GM12892 (cell line): ENCODE results near the gene ASB2.

Experiments used
- DNase-seq: peaks from one replicate; pipeline ENCODE4 v3.0.0; 2011; ENCODE audit not compliant: insufficient read length
- FAIRE-seq: peaks from 2 replicates; lab custom pipeline; 2011; peaks lifted over from hg19 to GRCh38; lab: Jason Lieb, UNC
- POLR2A ChIP-seq: IDR thresholded peaks from 2 replicates; pipeline ENCODE4 v1.6.1; 2011; ENCODE audit warnings: low read depth, low read length, control low read depth
- POLR2AphosphoS5 ChIP-seq: IDR thresholded peaks from 2 replicates; pipeline ENCODE4 v1.6.1; 2011; ENCODE audit warnings: low read depth, low read length, control low read depth
- TAF1 ChIP-seq: IDR thresholded peaks from 2 replicates; pipeline ENCODE4 v1.6.1; 2011; ENCODE audit warnings: low read depth, mild to moderate bottlenecking, control low read depth, low read length, borderline replicate concordance

ASB2 gene

DNA sequence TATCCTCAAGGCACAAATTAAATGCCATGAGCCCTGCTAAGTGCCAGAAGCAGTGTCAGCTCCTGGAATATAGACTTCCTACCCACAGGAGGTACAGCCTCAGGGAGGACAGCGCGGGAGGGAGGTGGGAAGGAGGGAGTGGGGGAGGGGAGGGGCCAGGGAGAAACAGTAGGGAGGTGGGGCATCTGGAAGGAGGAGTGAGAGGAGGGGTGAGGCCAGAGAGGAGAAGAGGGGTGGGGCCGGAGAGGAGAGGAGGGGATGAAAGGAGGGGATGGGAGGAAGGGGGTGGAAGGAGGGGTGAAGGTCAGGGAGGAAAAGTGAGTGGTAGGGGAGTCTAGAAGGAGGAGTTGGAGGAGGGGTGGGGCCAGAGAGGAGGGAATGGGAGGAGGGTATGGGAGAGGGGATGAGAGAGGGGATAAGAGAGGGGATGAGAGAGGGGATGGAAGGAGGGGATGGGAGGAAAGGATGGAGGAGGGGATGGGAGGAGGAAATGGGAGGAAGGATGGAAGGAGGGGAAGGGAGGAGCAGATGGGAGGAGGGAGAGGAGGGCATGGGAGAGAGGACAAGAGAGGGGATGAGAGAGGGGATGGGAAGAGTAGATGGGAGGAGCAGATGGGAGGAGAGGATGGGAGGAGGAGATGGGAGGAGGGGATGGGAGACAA lies 11.6 kb upstream of the ASB2 start:
- DNase-seq (no peak), FAIRE-seq (no peak)
- TF ChIP-seq POLR2AphosphoS5: no peak
- TF ChIP-seq TAF1: no peak
- TF ChIP-seq POLR2A: no peak

DNA sequence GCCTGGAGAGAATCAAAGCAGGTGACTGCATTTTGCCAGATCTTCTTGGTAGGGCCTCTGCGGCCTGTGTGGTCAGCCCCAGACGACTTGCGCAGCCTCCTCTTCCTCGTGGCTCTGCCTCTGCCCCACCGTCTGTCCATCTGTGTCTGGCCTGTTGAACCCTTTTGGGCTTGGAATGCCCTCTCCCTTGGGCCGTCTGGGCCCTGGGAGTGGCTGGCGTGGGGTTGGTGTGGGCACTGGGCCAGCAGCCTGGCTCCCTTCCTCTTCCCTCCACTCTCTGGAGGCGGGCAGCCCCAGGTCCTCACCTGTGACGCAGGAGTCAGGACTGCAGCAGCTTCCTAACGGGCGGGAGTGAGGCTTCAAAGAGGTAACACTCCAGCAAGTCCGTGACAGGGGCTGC lies 11.0 kb upstream of the ASB2 start:
- no peak for TF ChIP-seq TAF1
- no peak for TF ChIP-seq POLR2A
- TF ChIP-seq POLR2AphosphoS5: no peak
- FAIRE-seq (no peak), DNase-seq (no peak)

DNA sequence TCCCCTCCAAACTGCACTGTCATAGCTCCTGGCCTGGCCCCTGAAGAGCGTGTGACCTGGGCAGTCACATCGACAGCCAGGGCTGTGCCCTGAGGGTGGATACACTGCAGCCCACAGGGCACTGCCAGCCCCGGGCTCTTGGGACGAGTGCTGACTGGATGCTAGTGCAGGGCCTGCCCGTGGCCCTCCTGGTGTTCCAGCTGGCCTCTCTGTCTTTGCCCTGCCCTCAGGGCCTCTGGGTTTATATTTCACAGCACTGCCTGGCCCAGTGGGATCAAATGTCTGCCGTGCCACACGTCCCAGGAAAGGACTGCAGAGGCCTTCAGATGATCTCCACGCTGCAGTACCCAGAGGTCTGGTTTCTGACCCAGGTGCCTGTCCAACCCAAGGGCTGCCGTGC lies 10.6 kb upstream of the ASB2 start:
- DNase-seq (no peak), FAIRE-seq (no peak)
- TF ChIP-seq POLR2AphosphoS5 (no peak), POLR2A (no peak), TAF1 (no peak)

DNA sequence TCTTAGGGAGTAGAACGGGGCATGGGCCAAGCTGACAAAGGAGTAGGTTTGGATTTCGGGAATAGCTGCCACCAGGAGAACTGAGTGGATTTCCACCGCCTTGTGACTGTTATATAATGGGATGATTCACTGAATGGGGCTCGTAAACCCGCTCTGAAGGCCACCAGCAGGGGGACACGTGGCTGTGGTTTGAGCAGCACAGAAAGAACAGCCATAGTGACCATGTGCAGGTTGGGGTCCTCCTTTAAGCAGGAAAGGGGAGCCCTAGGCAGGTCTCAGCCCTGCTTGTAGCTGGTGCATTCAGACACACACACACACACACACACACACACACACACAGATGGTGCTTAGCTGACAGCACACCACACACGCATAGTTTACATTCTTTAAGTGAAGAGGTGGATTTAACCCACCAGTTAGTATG lies 8.6 kb upstream of the ASB2 start:
- DNase-seq (no peak), FAIRE-seq (peak; percentile 21)
- TF ChIP-seq POLR2AphosphoS5: no peak
- TF ChIP-seq POLR2A: no peak
- no peak for TF ChIP-seq TAF1

DNA sequence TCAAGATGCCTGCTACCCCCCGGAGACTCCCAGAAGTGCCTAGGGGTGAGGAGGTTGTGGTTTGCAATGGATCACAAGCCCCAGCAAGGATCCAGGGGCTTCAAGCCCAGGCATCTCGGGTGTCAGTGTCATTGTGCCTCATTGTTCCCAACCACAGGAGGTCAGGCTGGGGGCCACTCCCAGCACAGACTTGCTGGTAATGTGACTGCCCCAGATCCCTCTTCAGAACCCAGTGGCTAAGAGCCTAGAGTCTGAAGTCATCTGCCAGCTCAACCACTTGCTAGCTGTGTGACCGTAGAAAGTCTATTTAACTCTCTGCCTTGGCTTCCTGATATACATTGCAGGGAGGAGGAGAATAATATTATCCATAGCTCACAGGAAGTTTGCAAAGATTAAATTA lies 7.7 kb upstream of the ASB2 start:
- no peak for FAIRE-seq
- TF ChIP-seq POLR2AphosphoS5: no peak
- no peak for TF ChIP-seq POLR2A
- no peak for TF ChIP-seq TAF1
- DNase-seq: no peak

DNA sequence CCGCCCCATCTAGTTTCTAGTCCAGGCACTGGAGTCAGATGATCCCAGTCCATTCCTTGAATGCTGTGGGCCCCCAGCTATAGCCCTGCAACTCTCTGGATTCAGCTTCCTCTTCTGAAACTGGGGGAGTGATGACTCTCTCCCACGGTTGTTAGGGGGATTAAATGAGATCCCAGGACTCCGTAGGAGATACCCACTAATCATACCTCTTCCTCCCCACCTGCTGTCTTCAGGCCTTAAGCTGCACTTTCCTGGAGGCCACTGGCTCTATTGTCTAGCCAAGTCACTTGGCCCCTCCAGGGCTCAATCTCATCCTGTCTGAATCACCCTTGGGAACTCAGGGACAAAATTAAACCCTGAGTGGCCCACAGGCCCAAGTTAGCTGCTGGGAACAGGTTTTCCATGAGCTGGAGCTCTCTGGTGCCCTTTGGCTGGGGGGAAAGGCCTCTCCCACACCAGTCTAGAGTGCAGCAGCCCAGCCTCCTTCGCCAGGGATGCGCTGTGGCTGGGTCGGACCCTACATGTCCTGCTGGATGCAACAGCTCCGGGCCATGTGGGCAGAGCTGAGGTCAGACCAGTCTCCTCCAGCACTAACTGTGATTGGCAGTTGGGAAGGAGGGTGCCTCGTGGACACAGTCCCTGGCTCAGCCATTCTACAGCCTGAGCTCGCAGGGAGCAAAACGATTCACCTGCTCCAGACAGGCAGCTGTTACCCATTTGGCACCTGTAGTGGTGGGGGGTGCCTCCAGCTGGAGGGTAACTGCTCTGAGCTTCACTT lies 6.0 kb upstream of the ASB2 start:
- DNase-seq (no peak), FAIRE-seq (no peak)
- no peak for TF ChIP-seq TAF1
- no peak for TF ChIP-seq POLR2A
- no peak for TF ChIP-seq POLR2AphosphoS5

DNA sequence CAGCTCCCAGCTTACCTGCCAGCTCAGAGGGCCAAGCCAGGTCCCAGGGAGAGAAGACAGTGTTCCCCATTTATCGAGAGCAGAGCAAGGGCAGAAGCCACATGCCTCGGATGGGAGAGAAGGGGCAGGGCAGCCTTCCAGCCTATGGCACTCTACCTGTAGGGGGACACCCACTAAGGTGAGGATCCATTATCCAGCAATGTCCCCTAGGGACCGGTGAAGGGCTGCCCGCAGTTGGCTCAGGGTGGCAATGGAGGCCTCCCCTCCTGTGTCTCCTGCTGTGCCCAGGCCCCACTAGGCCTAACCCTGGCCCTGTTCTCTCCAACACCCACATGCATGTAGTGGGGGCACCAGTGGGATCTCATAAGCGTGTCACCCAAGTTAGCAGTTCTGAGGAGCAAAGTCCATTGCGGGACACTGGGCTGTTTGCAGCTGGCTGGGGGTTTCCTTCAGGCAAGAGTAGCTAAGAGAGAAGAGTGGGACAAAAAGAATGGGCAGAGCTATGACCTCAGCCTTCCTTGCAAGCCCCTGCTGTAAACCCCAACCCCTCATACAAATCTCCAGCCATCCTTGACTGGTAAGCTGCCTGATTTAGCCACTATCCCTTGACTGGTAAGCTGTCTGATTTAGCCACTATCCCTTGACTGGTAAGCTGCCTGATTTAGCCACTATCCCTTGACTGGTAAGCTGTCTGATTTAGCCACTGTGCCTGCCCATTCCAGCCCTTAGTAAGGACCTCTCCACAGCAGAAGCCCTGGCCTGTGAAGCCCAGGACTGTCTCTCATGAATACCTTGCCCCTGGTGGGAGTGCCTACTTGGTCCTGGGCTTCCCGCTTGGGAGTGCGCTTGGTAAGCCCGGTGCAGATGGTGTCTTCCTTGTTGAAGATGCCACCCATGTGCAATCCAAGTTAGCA lies 5.2 kb upstream of the ASB2 start:
- no peak for FAIRE-seq

DNA sequence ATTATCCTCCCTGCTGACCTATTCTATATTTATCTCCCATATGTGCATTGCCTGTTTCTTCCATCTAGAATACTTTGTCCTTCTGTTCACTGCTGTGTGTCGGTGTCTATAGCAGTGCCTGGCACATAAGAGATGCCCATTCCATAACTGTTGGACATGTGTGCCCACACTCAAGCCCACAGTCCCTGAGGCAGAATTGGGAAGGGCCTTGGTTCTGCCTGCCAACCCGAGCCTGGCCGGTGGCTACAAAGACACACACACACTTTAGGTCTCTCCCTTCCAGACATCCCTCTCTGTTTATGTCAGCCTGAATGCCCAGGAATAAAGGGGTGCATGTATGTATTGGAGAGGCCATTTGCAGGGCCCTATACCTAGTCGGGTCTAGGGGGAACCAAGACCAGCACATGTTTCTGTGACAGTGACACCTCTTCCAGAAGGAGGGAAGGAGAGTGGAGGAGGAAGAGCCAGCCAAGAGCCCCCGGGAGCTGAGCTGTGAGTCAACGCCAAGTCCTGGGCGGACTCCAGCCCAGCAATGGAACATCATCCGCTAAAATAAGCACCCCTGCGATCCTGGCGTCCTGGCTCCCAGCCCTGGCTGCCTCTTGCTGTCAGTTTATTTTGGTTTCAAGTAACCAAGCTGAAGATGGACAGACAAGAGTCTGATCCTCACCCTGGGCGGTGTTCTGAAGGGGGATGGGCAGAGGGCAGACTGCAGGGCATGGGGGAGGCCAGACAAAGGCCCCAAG lies 4.3 kb upstream of the ASB2 start:
- FAIRE-seq: peak; percentile 76
- no peak for TF ChIP-seq TAF1
- TF ChIP-seq POLR2AphosphoS5: no peak
- TF ChIP-seq POLR2A: no peak
- no peak for DNase-seq

More for the DNA sequence above, 5.2 kb upstream of the ASB2 start:
- DNase-seq: no peak
- no peak for TF ChIP-seq POLR2A
- TF ChIP-seq POLR2AphosphoS5: no peak
- no peak for TF ChIP-seq TAF1

DNA sequence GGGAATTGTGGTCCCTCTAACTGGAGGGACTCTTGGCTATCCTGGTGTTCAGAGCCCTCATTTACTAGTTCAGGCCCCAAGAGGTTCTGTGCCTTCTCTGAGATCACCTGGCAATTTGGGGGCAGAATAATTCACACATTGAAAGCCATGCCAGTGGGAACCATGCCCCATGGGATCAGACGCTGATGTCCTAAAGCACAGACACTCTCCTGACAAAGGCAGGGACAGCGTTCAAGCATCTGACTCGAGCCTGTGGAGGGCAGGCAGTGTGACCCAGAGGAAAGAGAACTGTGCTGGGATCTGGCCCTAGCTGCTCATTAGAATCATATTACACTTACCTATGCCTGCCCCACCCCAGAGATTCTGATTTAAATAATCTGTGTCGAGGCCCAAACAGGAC lies 2.4 kb upstream of the ASB2 start:
- FAIRE-seq (peak; percentile 60), DNase-seq (no peak)
- TF ChIP-seq POLR2A (no peak), POLR2AphosphoS5 (no peak), TAF1 (no peak)

DNA sequence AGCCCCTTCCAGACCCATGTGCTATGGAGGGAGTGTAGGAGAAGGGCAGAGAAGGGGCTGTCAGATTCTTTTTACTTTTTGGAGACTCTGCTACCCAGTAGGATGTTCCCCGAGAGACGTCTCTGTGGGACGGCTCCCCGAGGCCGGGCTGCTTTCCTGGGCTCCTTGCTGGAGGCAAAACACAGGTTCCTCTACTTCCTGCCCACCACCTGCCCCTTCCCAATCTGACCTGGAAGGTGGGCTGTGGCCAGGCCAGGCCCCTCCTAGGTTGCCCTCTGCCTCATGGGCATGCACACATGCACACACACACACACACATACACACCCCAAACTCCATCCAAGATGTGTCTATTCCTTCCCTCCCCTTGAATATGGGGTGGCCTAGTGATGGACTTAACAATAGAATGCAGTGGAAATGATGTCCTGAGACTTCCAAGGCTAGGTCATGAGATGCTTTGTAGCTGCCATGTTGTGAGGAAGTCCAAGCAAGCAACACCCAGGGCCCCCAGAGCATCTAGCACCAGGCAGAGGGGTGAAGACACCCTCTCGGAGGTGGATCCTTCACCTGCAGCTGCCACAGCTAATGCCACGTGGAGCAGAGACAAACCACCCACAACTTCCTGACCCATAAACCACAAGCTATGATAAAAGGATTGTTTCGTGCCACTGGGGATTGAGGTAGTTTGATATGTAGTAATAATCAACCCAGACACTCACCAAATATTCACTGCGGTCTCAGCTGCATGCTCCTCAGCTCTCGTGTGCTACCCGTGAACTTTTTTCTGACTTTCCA lies 1.6 kb upstream of the ASB2 start:
- peak; percentile 91 for FAIRE-seq
- no peak for DNase-seq

More for the DNA sequence above, 1.6 kb upstream of the ASB2 start:
- no peak for TF ChIP-seq TAF1
- peak; percentile 21; the same call in 1 of the 2 replicates for TF ChIP-seq POLR2AphosphoS5
- TF ChIP-seq POLR2A: no peak
